SK-N-SH (cell line): Measurements from ENCODE around the gene MBNL1.

Experiments used
- EP300 ChIP-seq, 2 experiments: IDR thresholded peaks; 2 replicates each; pipeline versions ENCODE4 v1.4.0 to v1.6.1; 2012; ENCODE audit warnings: borderline replicate concordance in 1 of 2, low read depth in 1 of 2, low read length in 1 of 2
- FOXJ3 ChIP-seq: sonication (generic); formaldehyde crosslinking; IDR thresholded peaks from 2 replicates; pipeline ENCODE4 v1.5.1; 2020; ENCODE audit warnings: mild to moderate bottlenecking, missing genetic modification reagents
- FOXM1 ChIP-seq: IDR thresholded peaks from 2 replicates; pipeline ENCODE4 v1.4.0; 2012; ENCODE audit warnings: low read depth, mild to moderate bottlenecking
- MAX ChIP-seq: IDR thresholded peaks from 2 replicates; pipeline ENCODE4 v1.4.0; 2012; ENCODE audit warnings: low read depth
- NRF1 ChIP-seq: IDR thresholded peaks from 2 replicates; pipeline ENCODE4 v1.6.1; 2012; ENCODE audit warnings: low read depth, mild to moderate bottlenecking, low read length
- POLR2AphosphoS5 ChIP-seq: IDR thresholded peaks from 2 replicates; pipeline ENCODE4 v1.6.1; 2012; ENCODE audit warnings: low read depth, low read length
- RCOR1 ChIP-seq: fragments of 150-350 bp; IDR thresholded peaks from 2 replicates; pipeline ENCODE4 v1.6.1; 2017; ENCODE audit warnings: antibody characterized with exemption, low read length
- RXRA ChIP-seq: IDR thresholded peaks from 2 replicates; pipeline ENCODE4 v1.4.0; 2012; ENCODE audit warnings: low read depth, mild to moderate bottlenecking, borderline replicate concordance
- TEAD4 ChIP-seq: IDR thresholded peaks from 2 replicates; pipeline ENCODE4 v1.4.0; 2012; ENCODE audit warnings: mild to moderate bottlenecking, borderline replicate concordance; ENCODE audit not compliant: insufficient read depth
- USF1 ChIP-seq: IDR thresholded peaks from 2 replicates; pipeline ENCODE4 v1.4.0; 2012; ENCODE audit warnings: low read depth, borderline replicate concordance
- YY1 ChIP-seq: IDR thresholded peaks from 2 replicates; pipeline ENCODE4 v1.4.0; 2012; ENCODE audit warnings: low read depth, mild to moderate bottlenecking
- TF ChIP-seq, protein P1 (sequence below): fragments of 200-600 bp; sonication (generic); IDR thresholded peaks from 2 replicates; pipeline ENCODE4 v1.6.1; 2017; ENCODE audit warnings: antibody characterized with exemption, mild to moderate bottlenecking, moderate library complexity
- TF ChIP-seq, protein P2 (sequence below): IDR thresholded peaks from 2 replicates; pipeline ENCODE4; 2012
- TF ChIP-seq, protein P3 (sequence below): fragments of 150-350 bp; IDR thresholded peaks from 2 replicates; pipeline ENCODE4 v1.6.1; 2017; ENCODE audit warnings: antibody characterized with exemption, low read length, low read depth, borderline replicate concordance

GRCh38 chr3:152452318-152452717 lies 183.6 kb downstream of the MBNL1 start:
- TF ChIP-seq POLR2AphosphoS5, result no peak
- TF ChIP-seq, protein P1, sequence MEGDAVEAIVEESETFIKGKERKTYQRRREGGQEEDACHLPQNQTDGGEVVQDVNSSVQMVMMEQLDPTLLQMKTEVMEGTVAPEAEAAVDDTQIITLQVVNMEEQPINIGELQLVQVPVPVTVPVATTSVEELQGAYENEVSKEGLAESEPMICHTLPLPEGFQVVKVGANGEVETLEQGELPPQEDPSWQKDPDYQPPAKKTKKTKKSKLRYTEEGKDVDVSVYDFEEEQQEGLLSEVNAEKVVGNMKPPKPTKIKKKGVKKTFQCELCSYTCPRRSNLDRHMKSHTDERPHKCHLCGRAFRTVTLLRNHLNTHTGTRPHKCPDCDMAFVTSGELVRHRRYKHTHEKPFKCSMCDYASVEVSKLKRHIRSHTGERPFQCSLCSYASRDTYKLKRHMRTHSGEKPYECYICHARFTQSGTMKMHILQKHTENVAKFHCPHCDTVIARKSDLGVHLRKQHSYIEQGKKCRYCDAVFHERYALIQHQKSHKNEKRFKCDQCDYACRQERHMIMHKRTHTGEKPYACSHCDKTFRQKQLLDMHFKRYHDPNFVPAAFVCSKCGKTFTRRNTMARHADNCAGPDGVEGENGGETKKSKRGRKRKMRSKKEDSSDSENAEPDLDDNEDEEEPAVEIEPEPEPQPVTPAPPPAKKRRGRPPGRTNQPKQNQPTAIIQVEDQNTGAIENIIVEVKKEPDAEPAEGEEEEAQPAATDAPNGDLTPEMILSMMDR, result no peak
- no peak for TF ChIP-seq RCOR1
- TF ChIP-seq, protein P2, sequence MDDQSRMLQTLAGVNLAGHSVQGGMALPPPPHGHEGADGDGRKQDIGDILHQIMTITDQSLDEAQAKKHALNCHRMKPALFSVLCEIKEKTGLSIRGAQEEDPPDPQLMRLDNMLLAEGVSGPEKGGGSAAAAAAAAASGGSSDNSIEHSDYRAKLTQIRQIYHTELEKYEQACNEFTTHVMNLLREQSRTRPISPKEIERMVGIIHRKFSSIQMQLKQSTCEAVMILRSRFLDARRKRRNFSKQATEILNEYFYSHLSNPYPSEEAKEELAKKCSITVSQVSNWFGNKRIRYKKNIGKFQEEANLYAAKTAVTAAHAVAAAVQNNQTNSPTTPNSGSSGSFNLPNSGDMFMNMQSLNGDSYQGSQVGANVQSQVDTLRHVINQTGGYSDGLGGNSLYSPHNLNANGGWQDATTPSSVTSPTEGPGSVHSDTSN, result no peak
- no peak for TF ChIP-seq YY1
- TF ChIP-seq EP300 (IDR thresholded peaks at IDR 0.05; ENCODE audit: borderline replicate concordance in 1 of 2, low read depth in 1 of 2, low read length in 1 of 2), result no peak
- no peak for TF ChIP-seq TEAD4
- TF ChIP-seq RXRA, result no peak
- TF ChIP-seq FOXM1, result no peak
- no peak for TF ChIP-seq USF1
- TF ChIP-seq MAX, result no peak
- TF ChIP-seq NRF1, result no peak
- TF ChIP-seq, protein P3, sequence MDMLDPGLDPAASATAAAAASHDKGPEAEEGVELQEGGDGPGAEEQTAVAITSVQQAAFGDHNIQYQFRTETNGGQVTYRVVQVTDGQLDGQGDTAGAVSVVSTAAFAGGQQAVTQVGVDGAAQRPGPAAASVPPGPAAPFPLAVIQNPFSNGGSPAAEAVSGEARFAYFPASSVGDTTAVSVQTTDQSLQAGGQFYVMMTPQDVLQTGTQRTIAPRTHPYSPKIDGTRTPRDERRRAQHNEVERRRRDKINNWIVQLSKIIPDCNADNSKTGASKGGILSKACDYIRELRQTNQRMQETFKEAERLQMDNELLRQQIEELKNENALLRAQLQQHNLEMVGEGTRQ, result no peak
- no peak for TF ChIP-seq FOXJ3 (CRISPR knock-in tag)
